Right ventricle myocardium superior (tissue), 1 donor: ENCODE results near the gene APOE. TPM values are rescaled to one million over a fixed set of nuclear protein-coding genes. Genes with fewer than 3 reads are reported as not detected.

Experiments
- ATAC-seq: fragments of 200-7000 bp; cut with Tn5 transposase; one replicate; pipeline ENCODE4 v1.9.1; 2020; ENCODE audit warnings: mild to moderate bottlenecking; ENCODE audit not compliant: poor library complexity
- DNase-seq: peaks from one replicate; pipeline ENCODE4 v3.0.0-alpha.2; 2020
- intact Hi-C: fragments of 100-400 bp; cut with DNase I; formaldehyde crosslinking; loops from one replicate; pipeline ENCODE4 v1.11.2; 2022
- total RNA-seq: library from RNA; stranded (reverse); fragmentation: NEBNext Ultra II Directional; extraction: Animal tissue kit (Norgen Biotek cat#: 25700); gene quantifications from one replicate; pipeline ENCODE4 v1.2.1, GENCODE V29; 2021
- donor health status: DM: no; HTN: yes; CAD: no; lungs with severe emphysema.

The APOE gene
- total RNA-seq, 1 donor from 2014 or later: 13.6 TPM

- DNase-seq (no peak), ATAC-seq (no peak)
- intact Hi-C loops: no loop called here
These were observed 25.9 kb downstream of the APOE start for GRCh38 chr19:44931541-44931940.

GRCh38 chr19:44939668-44940067, 34.1 kb downstream of the APOE start:
- intact Hi-C loops: no loop called here
- ATAC-seq (no peak), DNase-seq (no peak)

- DNase-seq (no peak), ATAC-seq (no peak)
- intact Hi-C loops: no loop called here
These were observed 36.5 kb downstream of the APOE start, which contains the start of gene APOC4 for GRCh38 chr19:44942067-44942571. Gene APOC4, plus strand, starts transcription at chr19:44942237. Its CDS starts 41 bp downstream, at chr19:44942278.

GRCh38 chr19:44943801-44944249, 38.2 kb downstream of the APOE start:
- intact Hi-C loops: no loop called here
- ATAC-seq (peak; percentile 55), DNase-seq (peak; percentile 66)

- intact Hi-C loops: no loop called here
These were observed 41.5 kb downstream of the APOE start for GRCh38 chr19:44947041-44947581.

GRCh38 chr19:44948237-44948636, 42.6 kb downstream of the APOE start:
- DNase-seq (no peak), ATAC-seq (no peak)
- intact Hi-C loops: no loop called here

More at GRCh38 chr19:44947041-44947581, 41.5 kb downstream of the APOE start:
- DNase-seq: no peak
- no peak for ATAC-seq

- ATAC-seq (no peak), DNase-seq (no peak)
- intact Hi-C loops: no loop called here
These were observed 43.3 kb downstream of the APOE start for GRCh38 chr19:44948763-44949374.

GRCh38 chr19:44949550-44949949, 44.0 kb downstream of the APOE start:
- intact Hi-C loops: no loop called here

GRCh38 chr19:44951179-44952159, 45.9 kb downstream of the APOE start:
- intact Hi-C loops: loop anchor here (2.0 kb wide), 1 partner anchor 47 kb away; the partner anchor contains the start of gene APOE
- no peak for ATAC-seq
- no peak for DNase-seq

More at GRCh38 chr19:44949550-44949949, 44.0 kb downstream of the APOE start:
- DNase-seq (no peak), ATAC-seq (no peak)

GRCh38 chr19:44954278-44954648, 48.7 kb downstream of the APOE start:
- ATAC-seq: no peak
- intact Hi-C loops: no loop called here
- no peak for DNase-seq

GRCh38 chr19:44954649-44955504, 49.3 kb downstream of the APOE start, which contains the start of gene CLPTM1:
Gene CLPTM1, plus strand, starts transcription at chr19:44955380. Its CDS starts 16 bp downstream, at chr19:44955396.
- DNase-seq (peak; percentile 98), ATAC-seq (peak; percentile 97)
- intact Hi-C loops: no loop called here

- peak; percentile 32 for ATAC-seq
- no peak for DNase-seq
- intact Hi-C loops: no loop called here
These were observed 50.2 kb downstream of the APOE start for GRCh38 chr19:44955505-44956439.

- intact Hi-C loops: no loop called here
- ATAC-seq: no peak
These were observed 51.9 kb downstream of the APOE start for GRCh38 chr19:44957526-44957925.

GRCh38 chr19:44958090-44958489, 52.5 kb downstream of the APOE start:
- DNase-seq (no peak), ATAC-seq (no peak)
- intact Hi-C loops: no loop called here

More at GRCh38 chr19:44957526-44957925, 51.9 kb downstream of the APOE start:
- DNase-seq: no peak
